ENCODE measurements around the gene ABCC4.

The ABCC4 gene

DNA sequence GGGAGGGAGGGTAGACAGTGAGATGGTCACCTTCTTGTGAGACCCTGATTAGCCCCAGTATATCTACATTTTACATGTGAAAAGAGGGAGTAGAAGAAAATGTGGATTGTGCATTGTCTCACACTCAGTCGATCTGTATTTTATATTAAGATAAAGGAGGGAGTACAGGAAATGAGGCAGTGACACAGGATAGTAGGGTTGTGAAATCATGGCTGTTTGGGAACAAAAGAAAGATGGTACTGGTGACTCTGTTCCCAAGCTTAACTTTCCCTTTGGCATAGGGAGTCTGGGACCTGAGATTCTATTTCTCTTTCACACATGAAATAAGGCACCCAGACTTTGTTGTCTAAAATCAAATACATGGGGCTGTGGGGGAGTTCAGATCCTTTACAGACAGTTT is 194.7 kb downstream of the ABCC4 start:
- no peak for DNase-seq

DNA sequence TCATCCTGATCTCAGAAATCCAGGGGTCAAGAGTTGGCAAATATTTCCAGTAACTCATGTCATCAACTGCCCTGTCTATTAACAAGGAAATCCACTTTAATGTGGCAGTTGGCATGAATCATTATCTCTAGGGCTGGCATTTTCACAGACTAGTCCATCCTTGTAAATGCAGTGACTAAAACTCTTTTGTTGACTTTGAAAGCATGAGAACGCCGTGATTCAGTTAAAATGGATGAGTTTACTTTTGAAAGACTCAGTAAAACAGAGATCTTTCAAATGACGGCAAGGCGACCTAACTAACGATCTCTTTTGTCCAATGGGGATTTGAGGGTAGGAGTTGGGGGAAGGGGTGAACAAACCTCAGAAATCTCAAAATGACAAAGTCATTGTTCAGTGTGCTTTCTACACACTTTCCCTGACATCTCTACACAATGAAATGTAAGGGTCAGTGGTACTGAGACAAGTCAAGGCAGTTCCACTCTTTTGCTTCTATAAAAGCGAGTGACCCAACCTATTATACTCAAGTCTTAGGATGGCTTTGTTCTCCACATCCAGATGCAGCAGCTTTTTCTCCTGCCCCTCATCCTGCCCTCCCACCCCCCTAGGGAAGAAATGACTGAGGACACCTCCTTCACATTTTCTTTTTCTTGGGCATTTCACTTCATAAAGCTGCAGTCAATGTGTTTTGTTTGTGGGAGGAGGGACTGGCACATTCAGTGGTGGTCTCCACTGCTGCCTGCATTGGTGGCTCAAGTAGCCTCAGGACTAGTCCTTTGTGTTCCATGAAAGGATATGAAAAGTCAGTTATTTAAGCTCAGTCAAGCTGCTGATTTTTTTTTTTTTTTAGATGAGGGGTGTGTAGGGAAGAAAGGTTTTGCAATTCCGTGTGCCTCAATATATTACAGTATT is 200.5 kb downstream of the ABCC4 start:
- no peak for DNase-seq

- DNase-seq, result no peak
Measured at GRCh38 chr13:95099541-95099940, 201.7 kb downstream of the ABCC4 start.

- DNase-seq, result no peak
Measured at GRCh38 chr13:95098916-95099315, 202.3 kb downstream of the ABCC4 start.

DNA sequence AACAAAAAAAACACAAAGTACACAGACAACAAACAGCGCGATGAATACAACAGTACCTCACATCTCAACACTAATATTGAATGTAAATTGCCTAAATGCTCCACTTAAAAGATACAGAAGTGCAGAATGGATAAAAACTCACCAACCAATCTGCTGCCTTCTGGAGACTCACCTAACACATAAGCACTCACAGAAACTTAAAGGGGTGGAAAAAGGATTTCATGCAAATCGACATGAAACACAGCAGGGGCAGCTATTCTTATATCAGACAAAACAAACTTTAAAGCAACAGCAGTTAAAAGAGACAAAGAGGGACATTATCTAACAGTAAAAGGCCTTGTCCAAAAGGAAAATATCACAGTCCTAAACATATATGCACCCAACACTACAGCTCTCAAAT is 209.5 kb downstream of the ABCC4 start:
- no peak for DNase-seq

- DNase-seq, result no peak
Measured at GRCh38 chr13:95087746-95088305, 213.4 kb downstream of the ABCC4 start.

- DNase-seq, result no peak
Measured at GRCh38 chr13:95086761-95087160, 214.5 kb downstream of the ABCC4 start.

GRCh38 chr13:95083758-95084157 is 217.5 kb downstream of the ABCC4 start:
- no peak for DNase-seq

GRCh38 chr13:95083066-95083465 is 218.2 kb downstream of the ABCC4 start:
- no peak for DNase-seq

DNA sequence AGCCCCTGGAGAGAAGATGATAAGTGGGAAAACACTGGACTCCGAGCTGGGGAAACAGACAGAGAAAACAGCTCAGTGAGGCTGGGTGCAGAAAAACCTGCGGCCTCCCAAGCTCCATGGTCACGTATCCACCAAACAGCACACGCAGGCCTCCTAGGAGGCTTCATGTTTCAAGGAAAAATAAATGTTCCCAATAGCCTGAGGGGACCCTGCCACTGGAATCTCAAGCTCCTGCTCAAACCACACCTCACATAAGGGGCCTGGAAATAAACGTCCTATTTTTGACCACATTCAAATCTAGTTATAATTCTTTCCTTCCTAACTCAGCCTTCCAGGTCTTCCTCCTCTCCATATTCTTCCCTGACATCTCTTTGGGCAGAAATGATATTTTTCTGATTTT is 225.7 kb downstream of the ABCC4 start:
- no peak for DNase-seq

DNA sequence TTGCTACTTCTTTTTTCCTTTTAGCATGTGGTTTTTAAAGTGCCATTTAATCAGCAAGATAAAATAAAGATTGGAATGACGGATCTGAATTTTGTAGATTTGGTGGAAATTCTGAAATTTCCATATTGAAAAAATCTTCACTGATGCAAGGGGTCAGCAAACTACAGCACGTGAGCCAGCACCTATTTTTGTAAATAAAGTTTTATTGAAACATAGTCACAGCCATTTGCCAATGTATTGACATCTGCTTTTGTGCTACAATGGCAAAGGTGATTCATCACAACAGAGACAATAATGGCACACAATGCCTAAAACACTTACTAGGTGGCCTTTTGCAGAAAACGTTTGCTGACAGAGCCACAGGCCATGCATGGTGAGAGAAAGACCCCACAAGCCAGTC is 226.4 kb downstream of the ABCC4 start:
- DNase-seq, result no peak

- no peak for DNase-seq
Measured at GRCh38 chr13:95073747-95074311, 227.4 kb downstream of the ABCC4 start.

DNA sequence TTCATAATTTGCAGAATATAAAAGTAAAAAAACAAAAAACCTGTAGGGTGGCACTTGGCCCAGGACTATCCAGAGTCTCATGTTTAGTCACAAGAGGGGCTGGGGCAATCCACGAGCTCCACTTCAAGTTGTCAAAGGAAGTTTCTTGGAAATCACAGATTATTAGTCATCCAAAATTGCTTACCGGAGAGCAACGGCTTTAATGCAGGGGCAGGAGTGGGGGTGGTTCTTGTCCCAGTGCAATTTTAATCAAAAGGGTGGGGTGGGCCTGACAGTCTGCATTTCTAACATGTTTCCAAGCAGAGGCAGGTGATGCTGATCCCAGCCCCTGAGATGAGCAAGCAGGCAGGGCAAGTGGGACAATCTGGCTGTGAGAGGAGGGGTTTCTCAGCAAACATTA is 233.9 kb downstream of the ABCC4 start:
- no peak for DNase-seq

DNA sequence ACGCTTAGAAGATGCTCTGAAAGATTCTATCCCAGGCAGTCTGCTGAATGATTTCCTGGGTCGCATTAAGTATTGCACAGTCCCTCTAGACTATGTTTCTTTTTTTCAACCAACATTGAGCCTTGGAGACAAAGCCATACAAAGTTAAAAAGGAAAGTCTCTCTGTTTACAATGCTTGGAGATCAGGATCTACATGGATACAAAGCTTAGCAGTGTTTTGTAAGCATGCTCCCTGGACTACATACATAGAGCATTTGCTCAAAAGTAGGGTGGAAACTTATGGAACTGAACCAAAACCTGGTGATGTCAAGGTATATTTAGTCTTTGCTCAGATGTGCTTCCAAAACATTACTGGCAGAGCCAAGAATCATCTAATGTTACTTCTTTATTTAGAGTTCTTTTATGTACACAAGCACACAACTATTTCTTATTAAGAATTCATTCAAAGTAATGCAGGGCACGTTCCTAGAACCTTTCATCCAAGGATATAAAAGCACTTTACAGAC is 241.2 kb downstream of the ABCC4 start:
- DNase-seq, result no peak

- no peak for DNase-seq
Measured at GRCh38 chr13:95059306-95059705, 241.9 kb downstream of the ABCC4 start.

DNA sequence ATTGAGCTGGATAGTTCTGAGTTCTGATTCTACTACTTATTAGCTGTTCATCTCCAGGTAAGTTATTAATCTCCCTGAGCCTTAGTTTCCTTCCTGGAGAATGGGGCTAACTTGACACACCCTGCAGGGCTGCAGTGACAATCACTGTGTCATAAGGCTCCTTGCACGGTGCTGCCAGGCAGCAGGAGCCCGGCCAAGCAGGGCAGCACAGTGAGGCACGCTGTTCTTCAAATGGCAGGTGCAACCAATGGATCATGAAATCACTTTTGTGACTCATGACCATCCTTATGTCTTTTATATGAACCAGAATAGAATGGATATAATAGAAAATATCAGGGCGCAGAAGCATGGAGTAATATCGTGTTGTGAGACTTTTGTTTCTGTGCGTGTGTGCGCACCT is 242.6 kb downstream of the ABCC4 start:
- no peak for DNase-seq

GRCh38 chr13:95056266-95056665 is 245.0 kb downstream of the ABCC4 start:
- DNase-seq, result no peak

DNA sequence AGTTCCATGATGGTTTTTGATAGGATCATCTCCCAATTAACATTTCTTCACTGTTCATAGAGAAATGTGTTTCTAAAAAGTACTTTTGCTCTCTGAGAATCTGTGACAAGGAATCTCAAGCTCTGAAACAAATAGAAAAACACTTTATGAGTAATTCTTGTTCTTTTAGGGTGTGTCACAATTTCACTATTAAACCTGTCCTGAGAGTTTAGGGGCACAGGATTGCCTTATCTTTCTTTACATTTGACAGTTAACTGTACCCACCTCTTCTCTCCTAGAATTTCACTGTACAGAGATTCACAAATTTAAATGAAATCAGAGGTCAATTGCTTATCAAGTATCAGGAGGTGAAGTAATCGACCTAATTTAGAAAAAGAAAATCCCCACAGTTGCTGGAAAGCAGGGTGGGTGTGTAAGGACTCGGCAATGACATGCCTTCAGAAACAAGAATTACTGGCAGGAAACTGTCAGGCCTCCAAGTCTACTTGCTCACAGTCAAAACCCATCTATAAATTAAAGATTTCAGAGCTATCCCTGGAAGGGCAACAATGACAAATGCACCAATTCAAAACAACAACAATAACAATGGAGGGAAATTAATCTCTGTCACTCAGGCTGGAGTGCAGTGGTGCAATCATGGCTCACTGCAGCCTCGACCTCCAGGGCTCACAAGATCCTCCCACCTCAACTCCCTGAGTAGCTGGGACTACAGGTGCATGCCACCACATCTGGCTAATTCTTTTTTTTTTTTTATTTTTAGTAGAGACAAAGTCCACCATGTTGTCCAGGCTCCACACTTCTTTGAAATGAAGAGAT is 250.2 kb downstream of the ABCC4 start:
- DNase-seq, result no peak

DNA sequence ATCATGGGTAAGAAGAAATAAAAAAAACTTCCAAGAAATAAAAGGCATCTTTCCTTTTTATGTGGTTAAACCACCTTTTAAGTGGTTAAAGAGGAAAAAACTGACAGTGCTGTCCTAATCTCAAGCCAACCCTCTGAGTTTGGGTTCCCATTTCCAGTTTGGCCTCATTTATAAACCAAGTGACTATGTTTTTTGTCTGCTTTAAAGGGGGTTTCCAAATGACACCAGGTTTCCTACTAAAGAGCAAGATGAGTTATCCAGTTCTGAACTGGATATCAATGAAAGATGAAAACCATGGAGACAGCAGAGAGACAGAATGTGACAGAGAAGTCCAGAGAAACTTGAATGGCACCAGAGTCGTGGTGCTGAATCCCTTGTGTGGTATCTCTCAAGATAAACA is 251.5 kb downstream of the ABCC4 start:
- no peak for DNase-seq

DNA sequence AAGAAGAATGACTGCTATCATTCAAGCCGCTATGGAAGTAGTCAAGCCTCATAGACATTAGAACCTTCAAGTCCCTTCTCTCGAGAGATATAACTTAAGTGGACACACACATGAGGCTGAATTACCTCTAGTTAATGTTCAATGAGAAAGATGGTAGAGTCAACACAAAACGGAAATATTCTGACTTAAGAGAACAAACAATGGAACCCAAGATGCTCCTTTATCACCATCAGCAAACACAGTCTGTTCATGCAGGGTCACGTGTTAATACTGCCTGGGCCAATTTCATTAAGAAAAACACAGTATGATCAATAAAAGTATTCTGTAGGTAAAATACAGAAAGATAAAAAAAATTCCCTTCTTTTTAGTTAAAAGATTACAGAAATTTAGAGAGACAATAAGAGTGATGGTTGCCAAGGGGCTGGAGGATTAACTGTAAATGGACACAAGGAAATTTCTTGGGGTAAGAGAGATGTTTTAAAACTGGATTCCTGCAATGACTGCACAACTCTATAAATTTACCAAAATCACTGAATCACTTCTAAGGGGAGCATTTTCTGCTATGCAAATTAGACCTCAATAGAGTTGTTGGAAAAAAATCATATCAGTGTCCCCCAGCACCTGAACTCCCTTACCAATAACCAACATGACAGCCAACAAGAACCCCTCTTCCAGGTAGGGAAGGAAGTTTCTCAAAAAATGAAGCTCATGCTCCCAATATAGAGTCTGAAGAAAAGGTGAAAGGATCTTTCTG is 256.6 kb downstream of the ABCC4 start:
- no peak for DNase-seq

- DNase-seq, result no peak
Measured at GRCh38 chr13:95039415-95039814, 261.8 kb downstream of the ABCC4 start.

GRCh38 chr13:95038949-95039348 is 262.3 kb downstream of the ABCC4 start:
- no peak for DNase-seq

Measured in NCI-H446 (cell line).